ENCODE data around the gene CD3D.
"Not testable (repeated sequence)": the region's sequence is repeated elsewhere in the genome, so short reads cannot be mapped to it uniquely, and the experiment has no call there.

CD3D gene

GRCh38 chr11:118339281-118339961 lies 3.1 kb downstream of the CD3D start:
- no peak for DNase-seq (ENCODE audit: low spot score)

- no peak for DNase-seq (ENCODE audit: low spot score)
Observed at GRCh38 chr11:118338637-118339061, 3.9 kb downstream of the CD3D start.

GRCh38 chr11:118334745-118335144 lies 7.8 kb downstream of the CD3D start:
- no peak for DNase-seq (ENCODE audit: low spot score)

- DNase-seq (ENCODE audit: low spot score), result no peak
Observed at GRCh38 chr11:118328745-118329144, 13.8 kb downstream of the CD3D start.

GRCh38 chr11:118325283-118325682 lies 17.2 kb downstream of the CD3D start:
- DNase-seq (ENCODE audit: low spot score), result no peak

GRCh38 chr11:118322721-118323120 lies 19.8 kb downstream of the CD3D start:
- DNase-seq (ENCODE audit: low spot score), result no peak

- DNase-seq (ENCODE audit: low spot score), result no peak
Observed at GRCh38 chr11:118321386-118322082, 21.0 kb downstream of the CD3D start.

GRCh38 chr11:118320515-118320914 lies 22.0 kb downstream of the CD3D start:
- DNase-seq (ENCODE audit: low spot score), result no peak

- DNase-seq (ENCODE audit: low spot score), result no peak
Observed at GRCh38 chr11:118319337-118319707, 23.2 kb downstream of the CD3D start.

GRCh38 chr11:118318581-118319336 lies 23.7 kb downstream of the CD3D start:
- no peak for DNase-seq (ENCODE audit: low spot score)

- DNase-seq (ENCODE audit: low spot score), result no peak
Observed at GRCh38 chr11:118318124-118318523, 24.4 kb downstream of the CD3D start.

- DNase-seq (ENCODE audit: low spot score), result no peak
Observed at GRCh38 chr11:118314988-118315411, 27.5 kb downstream of the CD3D start.

GRCh38 chr11:118313242-118313641 lies 29.3 kb downstream of the CD3D start:
- DNase-seq (ENCODE audit: low spot score), result no peak

- no peak for DNase-seq (ENCODE audit: low spot score)
Observed at GRCh38 chr11:118312328-118312727, 30.2 kb downstream of the CD3D start.

- DNase-seq (ENCODE audit: low spot score), result no peak
Observed at GRCh38 chr11:118311518-118311917, 31.0 kb downstream of the CD3D start.

GRCh38 chr11:118310781-118311485 lies 31.6 kb downstream of the CD3D start:
- DNase-seq (ENCODE audit: low spot score), result no peak

GRCh38 chr11:118310271-118310670 lies 32.2 kb downstream of the CD3D start:
- DNase-seq (ENCODE audit: low spot score), result no peak

- not testable (repeated sequence) for DNase-seq (ENCODE audit: low spot score)
Observed at GRCh38 chr11:118308995-118309528, 33.4 kb downstream of the CD3D start.

GRCh38 chr11:118306556-118306955 lies 35.9 kb downstream of the CD3D start:
- DNase-seq (ENCODE audit: low spot score), result no peak

GRCh38 chr11:118305726-118306125 lies 36.8 kb downstream of the CD3D start:
- DNase-seq (ENCODE audit: low spot score), result no peak

- DNase-seq (ENCODE audit: low spot score), result no peak
Observed at GRCh38 chr11:118304568-118305248, 37.8 kb downstream of the CD3D start, which contains the start of gene CD3E. CD3E (plus strand) TSS chr11:118304730; CDS start chr11:118304953, 223 bp downstream.
